ENCODE measurements around the gene JAZF1.

The JAZF1 gene

DNA sequence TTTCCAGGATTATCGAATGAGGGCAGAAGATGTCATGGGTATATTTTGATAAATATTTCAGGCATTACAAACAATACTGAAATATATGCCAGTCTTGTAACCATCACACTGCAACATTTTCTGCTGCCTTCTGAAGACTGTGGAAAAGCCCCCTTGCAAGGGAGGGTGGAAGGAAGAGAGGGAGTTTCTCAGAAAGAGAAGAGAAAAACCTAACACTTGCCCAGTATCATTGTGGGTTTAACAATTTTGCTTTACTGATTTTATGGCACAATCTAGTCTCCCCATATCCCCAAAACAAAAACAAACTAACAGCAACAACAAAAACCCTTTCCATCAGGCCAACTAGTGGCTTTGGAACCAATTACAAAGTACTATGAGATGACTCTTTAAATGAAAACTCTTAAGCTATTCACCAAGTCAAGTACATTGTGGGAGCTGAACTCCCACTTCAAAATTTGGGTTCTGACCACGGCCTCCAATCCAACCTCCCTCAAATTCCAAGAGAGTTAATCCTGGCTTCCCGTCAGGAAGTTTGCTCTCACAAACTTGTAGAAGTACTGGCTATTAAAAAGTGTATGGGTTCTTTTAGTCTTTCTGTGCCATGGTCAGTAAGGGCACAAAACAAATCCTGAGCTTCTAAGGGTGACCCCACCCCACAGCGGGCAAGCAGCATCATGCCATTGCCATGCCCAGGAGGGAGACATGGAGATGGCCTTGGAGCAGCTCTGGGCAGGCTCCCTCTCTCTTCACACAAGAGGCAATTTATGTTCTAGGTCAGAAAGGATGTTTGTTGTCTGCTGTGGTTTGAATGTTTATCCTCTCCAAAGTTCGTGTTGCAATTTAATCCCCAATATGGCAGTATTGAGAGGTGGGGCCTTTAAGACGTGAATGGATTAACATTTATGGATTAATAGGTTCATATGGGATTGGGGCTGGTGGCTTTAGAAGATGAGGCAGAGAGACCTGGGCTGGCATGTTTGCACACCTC lies 96.3 kb downstream of the JAZF1 start:
- no peak overlapping the region for H3K27ac ChIP-seq (ENCODE audit: low read depth, low read length)
- peaks cover 8% of the 10 kb centered on the region; the same call in 1 of the 2 replicates for H4K20me1 ChIP-seq (ENCODE audit: low read depth, low read length)
- H3K27me3 ChIP-seq (ENCODE audit: low read length), result no peaks in the 10 kb centered on the region
- no peak overlapping the region for H3K4me2 ChIP-seq (ENCODE audit: low read depth, low read length, poor library complexity, severe bottlenecking)
- TF ChIP-seq, protein P1, sequence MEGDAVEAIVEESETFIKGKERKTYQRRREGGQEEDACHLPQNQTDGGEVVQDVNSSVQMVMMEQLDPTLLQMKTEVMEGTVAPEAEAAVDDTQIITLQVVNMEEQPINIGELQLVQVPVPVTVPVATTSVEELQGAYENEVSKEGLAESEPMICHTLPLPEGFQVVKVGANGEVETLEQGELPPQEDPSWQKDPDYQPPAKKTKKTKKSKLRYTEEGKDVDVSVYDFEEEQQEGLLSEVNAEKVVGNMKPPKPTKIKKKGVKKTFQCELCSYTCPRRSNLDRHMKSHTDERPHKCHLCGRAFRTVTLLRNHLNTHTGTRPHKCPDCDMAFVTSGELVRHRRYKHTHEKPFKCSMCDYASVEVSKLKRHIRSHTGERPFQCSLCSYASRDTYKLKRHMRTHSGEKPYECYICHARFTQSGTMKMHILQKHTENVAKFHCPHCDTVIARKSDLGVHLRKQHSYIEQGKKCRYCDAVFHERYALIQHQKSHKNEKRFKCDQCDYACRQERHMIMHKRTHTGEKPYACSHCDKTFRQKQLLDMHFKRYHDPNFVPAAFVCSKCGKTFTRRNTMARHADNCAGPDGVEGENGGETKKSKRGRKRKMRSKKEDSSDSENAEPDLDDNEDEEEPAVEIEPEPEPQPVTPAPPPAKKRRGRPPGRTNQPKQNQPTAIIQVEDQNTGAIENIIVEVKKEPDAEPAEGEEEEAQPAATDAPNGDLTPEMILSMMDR (IDR thresholded peaks at IDR 0.05; ENCODE audit: insufficient read depth, low read length, poor library complexity, severe bottlenecking), result no peak
- TF ChIP-seq EZH2phosphoT487 (conservative IDR thresholded peaks at IDR 0.05; ENCODE audit: low read length), result no peak
- H3K4me3 ChIP-seq (ENCODE audit: insufficient read depth, low read length, poor library complexity, severe bottlenecking), result no peak overlapping the region
- no peaks in the 10 kb centered on the region for H3F3A ChIP-seq (ENCODE audit: insufficient read depth)
- H3K9me3 ChIP-seq (ENCODE audit: insufficient read depth, low read length), result no peaks in the 10 kb centered on the region
- no peaks in the 10 kb centered on the region for H3K79me2 ChIP-seq (ENCODE audit: insufficient read depth, low read length)
- no peaks in the 10 kb centered on the region for H3K36me3 ChIP-seq (ENCODE audit: low read length)
- no peak overlapping the region for H3K9ac ChIP-seq (ENCODE audit: low read length)
- H2AFZ ChIP-seq (ENCODE audit: low read depth, low read length, severe bottlenecking), result no peak overlapping the region
- H3K9me2 ChIP-seq (replicated peaks; ENCODE audit: insufficient read depth, low read length), result no peaks in the 10 kb centered on the region

DNA sequence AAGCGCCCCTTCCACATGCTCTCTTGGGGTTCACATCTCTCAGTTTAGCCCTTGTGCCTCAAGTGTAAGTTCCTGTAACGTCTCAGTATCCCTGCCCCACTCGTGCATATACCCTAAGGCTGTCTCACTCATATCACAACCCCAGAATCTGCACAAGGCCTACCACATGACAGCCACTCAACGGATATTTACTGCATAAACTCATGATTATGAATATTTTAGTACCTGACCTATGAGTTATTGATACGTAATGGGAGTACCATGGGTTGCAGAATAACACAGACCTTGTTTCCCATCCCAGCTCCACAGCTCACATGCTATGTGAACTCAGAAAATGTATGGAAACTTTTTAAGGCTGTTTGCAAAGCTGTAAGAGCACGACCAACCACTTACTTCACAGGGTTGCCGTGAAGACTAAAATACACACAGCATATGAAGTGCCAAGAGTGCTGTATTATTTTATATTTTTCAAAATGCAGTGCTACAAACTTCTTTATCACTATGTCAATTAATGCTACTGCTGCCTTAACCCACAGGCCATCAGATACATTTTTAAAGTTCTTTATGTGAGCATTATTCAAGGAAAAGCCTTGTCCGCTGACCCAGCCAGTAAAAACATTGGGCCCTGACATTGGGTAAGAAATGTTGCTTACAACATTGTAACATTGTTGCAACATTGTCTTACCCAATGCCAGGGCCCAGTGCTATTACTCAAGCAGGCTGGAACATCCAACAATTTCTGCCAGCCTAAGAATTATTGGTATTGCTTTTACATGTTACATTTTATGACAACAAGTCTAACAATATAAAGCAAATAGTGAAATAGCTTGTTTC lies 97.2 kb downstream of the JAZF1 start:
- no peaks in the 10 kb centered on the region for H3K79me2 ChIP-seq (ENCODE audit: insufficient read depth, low read length)
- H3K4me3 ChIP-seq (ENCODE audit: insufficient read depth, low read length, poor library complexity, severe bottlenecking), result no peak overlapping the region
- peaks cover 8% of the 10 kb centered on the region; the same call in 1 of the 2 replicates for H4K20me1 ChIP-seq (ENCODE audit: low read depth, low read length)
- no peaks in the 10 kb centered on the region for H3K36me3 ChIP-seq (ENCODE audit: low read length)
- no peak for TF ChIP-seq EZH2phosphoT487 (conservative IDR thresholded peaks at IDR 0.05; ENCODE audit: low read length)
- TF ChIP-seq, protein P1 (IDR thresholded peaks at IDR 0.05; ENCODE audit: insufficient read depth, low read length, poor library complexity, severe bottlenecking), result no peak
- H3K9ac ChIP-seq (ENCODE audit: low read length), result no peak overlapping the region
- no peaks in the 10 kb centered on the region for H3K9me2 ChIP-seq (replicated peaks; ENCODE audit: insufficient read depth, low read length)
- no peak overlapping the region for H2AFZ ChIP-seq (ENCODE audit: low read depth, low read length, severe bottlenecking)
- no peak overlapping the region for H3K4me2 ChIP-seq (ENCODE audit: low read depth, low read length, poor library complexity, severe bottlenecking)
- no peaks in the 10 kb centered on the region for H3K9me3 ChIP-seq (ENCODE audit: insufficient read depth, low read length)
- H3K27ac ChIP-seq (ENCODE audit: low read depth, low read length), result no peak overlapping the region
- H3K27me3 ChIP-seq (ENCODE audit: low read length), result no peaks in the 10 kb centered on the region
- H3F3A ChIP-seq (ENCODE audit: insufficient read depth), result no peaks in the 10 kb centered on the region

DNA sequence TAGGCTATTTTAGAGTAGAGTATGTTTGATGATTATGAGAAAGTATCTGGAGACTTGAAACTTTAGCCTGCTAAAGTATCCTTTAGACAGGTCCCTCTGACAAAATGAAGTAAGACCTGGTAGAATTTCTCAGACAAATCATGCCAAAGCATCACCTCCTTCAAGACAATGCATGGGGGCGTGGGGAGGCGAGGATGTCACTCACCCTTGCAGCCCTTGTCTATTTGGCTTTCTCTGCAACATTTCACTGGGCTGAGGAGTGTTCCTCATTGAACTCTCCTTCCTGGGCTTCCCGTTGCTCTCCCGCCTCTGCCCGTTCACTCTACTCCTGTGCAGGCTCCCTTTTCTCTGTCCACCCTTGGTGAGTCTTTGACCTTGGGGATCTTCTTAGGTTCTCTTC lies 98.5 kb downstream of the JAZF1 start:
- no peaks in the 10 kb centered on the region for H3K79me2 ChIP-seq (ENCODE audit: insufficient read depth, low read length)
- no peak overlapping the region for H3K9ac ChIP-seq (ENCODE audit: low read length)
- no peaks in the 10 kb centered on the region for H3K9me3 ChIP-seq (ENCODE audit: insufficient read depth, low read length)
- TF ChIP-seq, protein P1 (IDR thresholded peaks at IDR 0.05; ENCODE audit: insufficient read depth, low read length, poor library complexity, severe bottlenecking), result no peak
- no peak for TF ChIP-seq EZH2phosphoT487 (conservative IDR thresholded peaks at IDR 0.05; ENCODE audit: low read length)
- H4K20me1 ChIP-seq (ENCODE audit: low read depth, low read length), result peaks cover 6% of the 10 kb centered on the region; the same call in 1 of the 2 replicates
- H3K27me3 ChIP-seq (ENCODE audit: low read length), result no peaks in the 10 kb centered on the region
- H3K36me3 ChIP-seq (ENCODE audit: low read length), result no peaks in the 10 kb centered on the region
- H3K4me2 ChIP-seq (ENCODE audit: low read depth, low read length, poor library complexity, severe bottlenecking), result no peak overlapping the region
- no peak overlapping the region for H3K4me3 ChIP-seq (ENCODE audit: insufficient read depth, low read length, poor library complexity, severe bottlenecking)
- no peak overlapping the region for H3K27ac ChIP-seq (ENCODE audit: low read depth, low read length)
- H3K9me2 ChIP-seq (replicated peaks; ENCODE audit: insufficient read depth, low read length), result no peaks in the 10 kb centered on the region
- H2AFZ ChIP-seq (ENCODE audit: low read depth, low read length, severe bottlenecking), result no peak overlapping the region
- H3F3A ChIP-seq (ENCODE audit: insufficient read depth), result no peaks in the 10 kb centered on the region

Measured in SU-DHL-6 (cell line).